ENCODE data around the gene SLC5A5. TPM values are rescaled to one million over a fixed set of nuclear protein-coding genes. Genes with fewer than 3 reads are reported as not detected.

Gene SLC5A5
- total RNA-seq, 1 donor from 2014 or later: not detected

DNA sequence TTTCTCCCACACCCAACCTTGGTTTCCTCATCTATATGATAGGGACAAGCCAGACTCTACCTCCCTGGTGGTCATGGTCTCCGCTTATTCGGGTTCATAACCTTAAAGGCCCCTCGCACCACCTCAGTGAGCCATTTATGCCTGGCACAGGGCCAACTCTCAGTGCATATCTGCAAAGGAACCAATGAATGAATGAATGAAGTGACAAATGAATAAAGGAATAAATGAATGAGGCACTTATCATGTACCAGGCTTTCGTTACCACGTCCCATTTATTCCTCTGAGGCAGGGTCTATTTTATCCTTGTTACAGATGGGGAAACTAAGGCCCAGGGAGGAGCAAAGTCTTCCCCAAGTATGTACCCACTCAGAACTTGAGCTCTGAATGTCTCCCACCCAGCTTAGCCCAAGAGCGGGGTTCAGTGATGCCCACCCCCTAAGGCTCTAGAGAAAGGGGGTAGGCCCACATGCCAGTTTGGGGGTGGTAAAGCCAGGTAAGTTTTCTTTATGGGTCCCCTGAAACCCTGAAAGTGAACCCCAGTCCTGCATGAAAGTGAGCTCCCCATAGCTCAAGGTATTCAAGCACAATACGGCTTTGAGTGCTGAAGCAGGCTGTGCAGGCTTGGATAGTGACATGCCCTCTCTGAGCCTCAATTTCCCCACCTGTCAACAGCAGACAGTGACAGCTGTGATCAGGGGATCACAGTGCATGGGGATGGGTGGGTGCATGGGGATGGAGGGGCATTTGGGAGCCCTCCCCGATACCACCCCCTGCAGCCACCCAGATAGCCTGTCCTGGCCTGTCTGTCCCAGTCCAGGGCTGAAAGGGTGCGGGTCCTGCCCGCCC, 490 bp upstream of the SLC5A5 start:
- H3K9ac ChIP-seq (ENCODE audit: low read depth in 1 of 3, low read length in 3 of 3): no peak overlapping the region
- peaks cover 47 to 54% (median 54%) of the 10 kb centered on the region in 3 donors for H3K27me3 ChIP-seq (ENCODE audit: control insufficient read depth in 3 of 3, insufficient read depth in 3 of 3, low read length in 3 of 3)
- no peaks in the 10 kb centered on the region for H3K9me3 ChIP-seq (ENCODE audit: control insufficient read depth in 3 of 3, low read length in 3 of 3)
- no peaks in the 10 kb centered on the region for H3K36me3 ChIP-seq (ENCODE audit: control insufficient read depth in 3 of 3, insufficient read depth in 3 of 3, low read length in 3 of 3)
- H3K27ac ChIP-seq (ENCODE audit: low read depth, low read length): no peak overlapping the region
- H3K4me1 ChIP-seq (ENCODE audit: control insufficient read depth in 3 of 3, insufficient read depth in 3 of 3, low read length in 3 of 3): peaks cover 0 to 6% (median 0%) of the 10 kb centered on the region in 3 donors
- no peak overlapping the region for H3K4me3 ChIP-seq (ENCODE audit: low read length in 3 of 3)

DNA sequence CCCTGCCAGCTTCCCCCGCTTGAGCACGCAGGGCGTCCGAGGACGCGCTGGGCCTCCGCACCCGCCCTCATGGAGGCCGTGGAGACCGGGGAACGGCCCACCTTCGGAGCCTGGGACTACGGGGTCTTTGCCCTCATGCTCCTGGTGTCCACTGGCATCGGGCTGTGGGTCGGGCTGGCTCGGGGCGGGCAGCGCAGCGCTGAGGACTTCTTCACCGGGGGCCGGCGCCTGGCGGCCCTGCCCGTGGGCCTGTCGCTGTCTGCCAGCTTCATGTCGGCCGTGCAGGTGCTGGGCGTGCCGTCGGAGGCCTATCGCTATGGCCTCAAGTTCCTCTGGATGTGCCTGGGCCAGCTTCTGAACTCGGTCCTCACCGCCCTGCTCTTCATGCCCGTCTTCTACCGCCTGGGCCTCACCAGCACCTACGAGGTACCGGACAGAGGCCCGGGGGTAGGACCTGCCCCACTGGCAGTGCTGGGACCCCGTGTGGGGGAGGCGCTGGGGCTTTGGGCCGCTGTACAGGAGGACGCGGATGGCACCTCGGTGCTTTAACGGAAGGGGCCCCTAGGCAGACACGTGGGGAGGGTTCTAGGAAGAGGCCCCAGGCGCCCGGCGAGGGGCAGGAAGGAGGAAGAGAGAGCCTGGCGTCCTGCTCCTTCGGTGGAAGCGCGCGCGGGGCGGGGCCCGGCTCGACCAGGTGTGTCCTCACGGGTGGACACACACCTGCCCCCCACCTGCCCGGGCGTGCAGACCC, 681 bp downstream of the SLC5A5 start:
- Histone ChIP-seq H3K36me3 (ENCODE audit: control insufficient read depth in 3 of 3, insufficient read depth in 3 of 3, low read length in 3 of 3) (no peaks in the 10 kb centered on the region), H3K9me3 (ENCODE audit: control insufficient read depth in 3 of 3, low read length in 3 of 3) (no peaks in the 10 kb centered on the region), H3K9ac (ENCODE audit: low read depth in 1 of 3, low read length in 3 of 3) (no peak overlapping the region), H3K27me3 (ENCODE audit: control insufficient read depth in 3 of 3, insufficient read depth in 3 of 3, low read length in 3 of 3) (peaks cover 47 to 55% (median 54%) of the 10 kb centered on the region in 3 donors), H3K4me3 (ENCODE audit: low read length in 3 of 3) (no peak overlapping the region), H3K4me1 (ENCODE audit: control insufficient read depth in 3 of 3, insufficient read depth in 3 of 3, low read length in 3 of 3) (peaks cover 0 to 6% (median 0%) of the 10 kb centered on the region in 3 donors), H3K27ac (ENCODE audit: low read depth, low read length) (no peak overlapping the region)

DNA sequence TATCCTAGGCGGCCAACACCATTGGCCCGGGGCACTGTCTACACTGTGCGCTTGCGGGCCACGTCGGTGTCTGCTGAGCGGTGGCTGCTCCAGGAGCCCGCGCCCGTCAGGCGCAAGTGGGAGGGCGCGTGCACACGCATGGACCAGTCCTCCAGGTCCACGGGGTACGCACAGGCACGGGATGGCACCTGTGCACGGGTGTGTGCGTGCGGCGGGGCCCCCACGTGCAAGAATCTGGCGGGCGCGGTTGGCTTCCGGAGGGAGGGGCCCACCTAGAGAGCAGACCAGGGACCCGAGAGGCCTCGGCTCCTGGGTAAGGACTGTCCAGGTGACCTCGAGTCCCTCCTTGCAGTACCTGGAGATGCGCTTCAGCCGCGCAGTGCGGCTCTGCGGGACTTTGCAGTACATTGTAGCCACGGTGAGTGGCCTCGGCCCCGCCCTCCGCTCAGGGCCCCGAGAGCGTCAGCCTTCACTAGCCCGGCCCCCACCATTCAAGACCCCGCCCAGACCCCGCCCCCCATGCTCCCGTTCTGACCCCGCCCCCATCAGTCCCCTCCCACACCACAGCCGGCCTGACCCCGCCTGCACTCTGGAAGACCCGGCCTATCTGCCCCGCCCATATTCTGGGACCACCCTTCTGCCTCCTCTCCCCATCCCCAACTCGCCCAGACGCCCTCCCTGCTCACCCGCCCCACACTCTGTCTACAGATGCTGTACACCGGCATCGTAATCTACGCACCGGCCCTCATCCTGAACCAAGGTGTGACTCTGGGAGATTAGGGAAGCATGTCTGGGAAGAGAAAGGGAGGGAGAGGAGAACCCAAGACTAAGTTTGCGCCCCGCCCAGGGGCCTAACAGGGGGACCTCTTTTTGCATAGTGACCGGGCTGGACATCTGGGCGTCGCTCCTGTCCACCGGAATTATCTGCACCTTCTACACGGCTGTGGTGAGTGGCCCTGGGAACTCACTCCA, 2.3 kb downstream of the SLC5A5 start:
- Histone ChIP-seq H3K4me1 (ENCODE audit: control insufficient read depth in 3 of 3, insufficient read depth in 3 of 3, low read length in 3 of 3) (peaks cover 0 to 6% (median 0%) of the 10 kb centered on the region in 3 donors), H3K27ac (ENCODE audit: low read depth, low read length) (no peak overlapping the region), H3K9ac (ENCODE audit: low read depth in 1 of 3, low read length in 3 of 3) (no peak overlapping the region), H3K9me3 (ENCODE audit: control insufficient read depth in 3 of 3, low read length in 3 of 3) (no peaks in the 10 kb centered on the region), H3K36me3 (ENCODE audit: control insufficient read depth in 3 of 3, insufficient read depth in 3 of 3, low read length in 3 of 3) (no peaks in the 10 kb centered on the region), H3K27me3 (ENCODE audit: control insufficient read depth in 3 of 3, insufficient read depth in 3 of 3, low read length in 3 of 3) (peaks cover 55 to 63% (median 58%) of the 10 kb centered on the region in 3 donors), H3K4me3 (ENCODE audit: low read length in 3 of 3) (no peak overlapping the region)

DNA sequence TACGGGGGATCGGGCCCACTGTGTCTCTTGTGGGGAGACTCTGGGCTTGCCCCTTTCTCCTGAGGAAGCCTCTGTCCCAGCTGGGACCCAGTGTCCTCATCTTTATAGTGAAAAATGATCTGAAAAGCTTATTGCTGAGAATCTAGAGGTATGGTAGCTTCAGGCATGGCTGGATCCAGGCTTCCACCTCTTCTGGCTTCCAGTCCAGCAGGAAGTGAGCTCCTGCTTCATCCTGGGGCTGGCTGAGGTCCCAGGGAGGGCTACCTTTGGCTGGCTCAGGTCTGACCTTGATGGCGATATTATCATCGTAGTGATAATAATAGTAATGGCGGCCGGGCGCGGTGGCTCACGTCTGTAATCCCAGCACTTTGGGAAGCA, 3.0 kb downstream of the SLC5A5 start:
- Histone ChIP-seq H3K9me3 (ENCODE audit: control insufficient read depth in 3 of 3, low read length in 3 of 3) (no peaks in the 10 kb centered on the region), H3K4me3 (ENCODE audit: low read length in 3 of 3) (no peak overlapping the region), H3K27ac (ENCODE audit: low read depth, low read length) (no peak overlapping the region), H3K27me3 (ENCODE audit: control insufficient read depth in 3 of 3, insufficient read depth in 3 of 3, low read length in 3 of 3) (peaks cover 55 to 63% (median 57%) of the 10 kb centered on the region in 3 donors), H3K36me3 (ENCODE audit: control insufficient read depth in 3 of 3, insufficient read depth in 3 of 3, low read length in 3 of 3) (no peaks in the 10 kb centered on the region), H3K9ac (ENCODE audit: low read depth in 1 of 3, low read length in 3 of 3) (no peak overlapping the region), H3K4me1 (ENCODE audit: control insufficient read depth in 3 of 3, insufficient read depth in 3 of 3, low read length in 3 of 3) (peaks cover 0 to 6% (median 0%) of the 10 kb centered on the region in 3 donors)

DNA sequence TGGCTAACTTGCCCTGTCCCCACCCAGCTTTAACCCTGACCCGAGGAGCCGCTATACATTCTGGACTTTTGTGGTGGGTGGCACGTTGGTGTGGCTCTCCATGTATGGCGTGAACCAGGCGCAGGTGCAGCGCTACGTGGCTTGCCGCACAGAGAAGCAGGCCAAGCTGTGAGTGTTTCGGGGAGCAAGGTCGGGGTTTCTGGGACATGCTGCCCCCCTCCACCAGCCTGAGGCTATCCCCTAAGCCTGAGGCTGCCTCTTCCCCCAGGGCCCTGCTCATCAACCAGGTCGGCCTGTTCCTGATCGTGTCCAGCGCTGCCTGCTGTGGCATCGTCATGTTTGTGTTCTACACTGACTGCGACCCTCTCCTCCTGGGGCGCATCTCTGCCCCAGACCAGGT, 6.0 kb downstream of the SLC5A5 start:
- H3K4me1 ChIP-seq (ENCODE audit: control insufficient read depth in 3 of 3, insufficient read depth in 3 of 3, low read length in 3 of 3): no peaks in the 10 kb centered on the region
- peaks cover 29 to 45% (median 29%) of the 10 kb centered on the region in 3 donors for H3K27me3 ChIP-seq (ENCODE audit: control insufficient read depth in 3 of 3, insufficient read depth in 3 of 3, low read length in 3 of 3)
- H3K9me3 ChIP-seq (ENCODE audit: control insufficient read depth in 3 of 3, low read length in 3 of 3): no peaks in the 10 kb centered on the region
- no peak overlapping the region for H3K4me3 ChIP-seq (ENCODE audit: low read length in 3 of 3)
- no peaks in the 10 kb centered on the region for H3K36me3 ChIP-seq (ENCODE audit: control insufficient read depth in 3 of 3, insufficient read depth in 3 of 3, low read length in 3 of 3)
- H3K9ac ChIP-seq (ENCODE audit: low read depth in 1 of 3, low read length in 3 of 3): no peak overlapping the region
- no peak overlapping the region for H3K27ac ChIP-seq (ENCODE audit: low read depth, low read length)

DNA sequence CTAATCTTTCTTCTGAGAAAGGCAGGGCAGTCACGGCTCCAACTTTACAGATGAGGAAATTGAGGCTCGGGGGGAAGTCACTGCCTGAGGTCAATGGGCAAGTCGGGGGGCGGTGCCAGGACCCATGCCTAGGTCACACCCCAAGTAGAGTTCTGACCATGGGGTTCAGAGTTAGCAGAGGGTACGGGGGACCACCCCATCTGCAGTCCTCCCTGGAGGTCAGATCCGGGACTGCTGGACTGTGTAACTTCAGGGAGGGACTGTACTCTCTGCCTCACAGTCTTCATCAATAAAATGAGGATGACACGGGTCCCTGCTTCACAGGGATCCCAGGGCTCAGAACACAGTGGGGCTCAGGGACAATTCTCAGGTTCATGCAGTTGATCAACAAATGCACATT, 7.7 kb downstream of the SLC5A5 start:
- no peaks in the 10 kb centered on the region for H3K4me1 ChIP-seq (ENCODE audit: control insufficient read depth in 3 of 3, insufficient read depth in 3 of 3, low read length in 3 of 3)
- no peak overlapping the region for H3K4me3 ChIP-seq (ENCODE audit: low read length in 3 of 3)
- H3K27me3 ChIP-seq (ENCODE audit: control insufficient read depth in 3 of 3, insufficient read depth in 3 of 3, low read length in 3 of 3): peaks cover 14 to 29% (median 15%) of the 10 kb centered on the region in 3 donors
- H3K36me3 ChIP-seq (ENCODE audit: control insufficient read depth in 3 of 3, insufficient read depth in 3 of 3, low read length in 3 of 3): no peaks in the 10 kb centered on the region
- no peaks in the 10 kb centered on the region for H3K9me3 ChIP-seq (ENCODE audit: control insufficient read depth in 3 of 3, low read length in 3 of 3)
- no peak overlapping the region for H3K27ac ChIP-seq (ENCODE audit: low read depth, low read length)
- no peak overlapping the region for H3K9ac ChIP-seq (ENCODE audit: low read depth in 1 of 3, low read length in 3 of 3)

DNA sequence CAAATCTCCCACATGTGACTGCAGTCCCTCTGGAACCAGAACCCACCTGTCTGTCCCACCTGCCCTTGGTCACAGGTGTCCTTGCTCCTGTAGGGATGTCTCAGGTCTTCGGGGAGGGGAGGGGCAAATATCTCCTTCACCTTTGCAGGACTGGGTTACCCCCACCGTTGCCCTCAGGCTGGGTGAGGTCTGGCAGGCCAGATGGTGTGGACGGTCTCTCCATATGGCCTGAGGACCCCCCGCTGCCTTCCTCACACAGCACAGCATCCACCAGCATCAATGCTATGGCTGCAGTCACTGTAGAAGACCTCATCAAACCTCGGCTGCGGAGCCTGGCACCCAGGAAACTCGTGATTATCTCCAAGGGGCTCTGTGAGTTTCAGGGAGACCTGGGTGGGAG, 10.0 kb downstream of the SLC5A5 start:
- Histone ChIP-seq H3K9me3 (ENCODE audit: control insufficient read depth in 3 of 3, low read length in 3 of 3) (no peaks in the 10 kb centered on the region), H3K9ac (ENCODE audit: low read depth in 1 of 3, low read length in 3 of 3) (no peak overlapping the region), H3K27ac (ENCODE audit: low read depth, low read length) (no peak overlapping the region), H3K27me3 (ENCODE audit: control insufficient read depth in 3 of 3, insufficient read depth in 3 of 3, low read length in 3 of 3) (peaks cover 8 to 18% (median 9%) of the 10 kb centered on the region in 3 donors), H3K4me1 (ENCODE audit: control insufficient read depth in 3 of 3, insufficient read depth in 3 of 3, low read length in 3 of 3) (no peaks in the 10 kb centered on the region), H3K36me3 (ENCODE audit: control insufficient read depth in 3 of 3, insufficient read depth in 3 of 3, low read length in 3 of 3) (no peaks in the 10 kb centered on the region), H3K4me3 (ENCODE audit: low read length in 3 of 3) (no peak overlapping the region)

DNA sequence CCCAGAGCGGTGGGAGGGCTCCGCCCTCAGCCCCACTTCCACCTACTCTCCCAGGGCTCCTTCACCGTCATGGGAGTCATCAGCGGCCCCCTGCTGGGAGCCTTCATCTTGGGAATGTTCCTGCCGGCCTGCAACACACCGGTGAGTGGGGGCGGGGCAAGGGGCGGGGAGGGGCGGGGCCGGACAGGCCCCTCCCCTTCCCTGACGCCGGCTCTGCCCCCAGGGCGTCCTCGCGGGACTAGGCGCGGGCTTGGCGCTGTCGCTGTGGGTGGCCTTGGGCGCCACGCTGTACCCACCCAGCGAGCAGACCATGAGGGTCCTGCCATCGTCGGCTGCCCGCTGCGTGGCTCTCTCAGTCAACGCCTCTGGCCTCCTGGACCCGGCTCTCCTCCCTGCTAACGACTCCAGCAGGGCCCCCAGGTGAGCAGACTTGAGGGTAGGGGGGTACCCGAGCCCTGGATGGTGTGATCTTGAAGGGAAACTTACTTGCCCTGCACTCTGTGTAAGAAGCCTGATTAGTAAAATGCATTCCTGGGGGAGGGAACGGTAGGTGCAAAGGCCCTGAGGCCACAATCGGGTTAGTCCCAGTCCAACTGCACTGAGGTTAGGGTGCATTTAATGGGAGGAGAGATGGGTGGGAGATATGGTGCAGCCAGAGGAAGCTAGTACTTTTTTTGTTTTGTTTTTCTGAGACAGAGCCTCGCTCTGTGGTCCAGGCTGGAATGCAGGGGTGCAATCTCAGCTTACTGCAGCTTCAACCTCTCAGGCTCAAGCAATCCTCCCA, 12.1 kb downstream of the SLC5A5 start:
- no peaks in the 10 kb centered on the region for H3K36me3 ChIP-seq (ENCODE audit: control insufficient read depth in 3 of 3, insufficient read depth in 3 of 3, low read length in 3 of 3)
- no peak overlapping the region for H3K27ac ChIP-seq (ENCODE audit: low read depth, low read length)
- no peak overlapping the region for H3K4me3 ChIP-seq (ENCODE audit: low read length in 3 of 3)
- peaks cover 3 to 12% (median 5%) of the 10 kb centered on the region in 3 donors for H3K27me3 ChIP-seq (ENCODE audit: control insufficient read depth in 3 of 3, insufficient read depth in 3 of 3, low read length in 3 of 3)
- H3K9me3 ChIP-seq (ENCODE audit: control insufficient read depth in 3 of 3, low read length in 3 of 3): no peaks in the 10 kb centered on the region
- H3K9ac ChIP-seq (ENCODE audit: low read depth in 1 of 3, low read length in 3 of 3): no peak overlapping the region
- no peaks in the 10 kb centered on the region for H3K4me1 ChIP-seq (ENCODE audit: control insufficient read depth in 3 of 3, insufficient read depth in 3 of 3, low read length in 3 of 3)

DNA sequence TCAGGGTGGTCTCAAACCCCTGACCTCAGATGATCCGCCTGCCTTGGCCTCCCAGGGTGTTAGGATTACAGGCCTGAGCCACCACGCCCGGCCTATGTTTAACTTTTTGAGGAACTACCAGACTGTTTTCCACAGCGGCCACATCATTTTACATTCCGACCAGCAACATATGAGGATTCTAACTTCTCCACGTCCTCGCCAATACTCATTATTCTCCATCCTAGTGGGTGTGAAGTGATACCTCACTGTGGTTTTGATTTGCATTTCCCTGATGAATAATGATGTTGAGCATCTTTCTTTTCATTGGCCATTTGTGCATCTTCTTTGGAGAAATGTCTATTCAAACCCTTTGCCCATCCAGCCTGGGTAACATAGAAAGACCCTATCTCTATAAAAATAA, 14.8 kb downstream of the SLC5A5 start:
- Histone ChIP-seq H3K9me3 (ENCODE audit: control insufficient read depth in 3 of 3, low read length in 3 of 3) (no peaks in the 10 kb centered on the region), H3K9ac (ENCODE audit: low read depth in 1 of 3, low read length in 3 of 3) (no peak overlapping the region), H3K27ac (ENCODE audit: low read depth, low read length) (no peak overlapping the region), H3K4me1 (ENCODE audit: control insufficient read depth in 3 of 3, insufficient read depth in 3 of 3, low read length in 3 of 3) (no peaks in the 10 kb centered on the region), H3K36me3 (ENCODE audit: control insufficient read depth in 3 of 3, insufficient read depth in 3 of 3, low read length in 3 of 3) (no peaks in the 10 kb centered on the region), H3K27me3 (ENCODE audit: control insufficient read depth in 3 of 3, insufficient read depth in 3 of 3, low read length in 3 of 3) (peaks cover 0 to 5% (median 5%) of the 10 kb centered on the region in 3 donors), H3K4me3 (ENCODE audit: low read length in 3 of 3) (no peak overlapping the region)
